ENCODE measurements around the gene TEX53.

GRCh38 chr9:114657705-114658104 lies at the start of gene TEX53:
- TF ChIP-seq CTCF (IDR thresholded peaks at IDR 0.05; ENCODE audit: poor library complexity) = no peak
- TF ChIP-seq EZH2 (IDR thresholded peaks at IDR 0.05; ENCODE audit: borderline replicate concordance) = no peak
- TF ChIP-seq EZH2phosphoT487 (IDR thresholded peaks at IDR 0.05; ENCODE audit: low read depth, severe bottlenecking, unreplicated experiment) = no peak
